ENCODE data around the gene GJA4. TPM values are rescaled to one million over a fixed set of nuclear protein-coding genes. Genes with fewer than 3 reads are reported as not detected.
"Not testable (repeated sequence)": the region's sequence is repeated elsewhere in the genome, so short reads cannot be mapped to it uniquely, and the experiment has no call there.

Gene GJA4
- total RNA-seq, 4 donors from 2014 or later: 1.9 to 5.2 (median 3.2) TPM; not detected in 1

- Histone ChIP-seq H3K9me3 (no peaks in the 10 kb centered on the region), H3K4me3 (no peak overlapping the region), H3K36me3 (no peaks in the 10 kb centered on the region), H3K4me1 (no peaks in the 10 kb centered on the region), H3K27ac (no peak overlapping the region), H3K27me3 (peaks cover 8% of the 10 kb centered on the region)
- intact Hi-C loops (cut with DNase I; ENCODE audit: low total_unique reads) (no loop called here), in situ Hi-C loops (cut with MboI; ENCODE audit: low pct_ligation_motif_present in 1 of 4, low pct_unique_long_range_greater_than_20kb in 1 of 4, low sequenced_read_pairs in 3 of 4) (no loop called here)
- WGBS, 2 donors (ENCODE audit: low coverage in 1 of 2): 73 to 76% methylated on average over 3 of the region's 3 CpGs
- TF ChIP-seq POLR2AphosphoS5 (IDR thresholded peaks at IDR 0.05) (no peak), POLR2A (IDR thresholded peaks at IDR 0.05) (no peak)
- no peak for DNase-seq
Observed at GRCh38 chr1:34768856-34769255, 23.9 kb upstream of the GJA4 start.

GRCh38 chr1:34770891-34771504, 21.8 kb upstream of the GJA4 start:
- in situ Hi-C loops (cut with MboI; ENCODE audit: low pct_ligation_motif_present in 1 of 4, low pct_unique_long_range_greater_than_20kb in 1 of 4, low sequenced_read_pairs in 3 of 4): no loop called here
- intact Hi-C loops (cut with DNase I; ENCODE audit: low total_unique reads): no loop called here
- Histone ChIP-seq H3K27ac (no peak overlapping the region), H3K36me3 (no peaks in the 10 kb centered on the region), H3K27me3 (peaks cover 5% of the 10 kb centered on the region), H3K4me3 (no peak overlapping the region), H3K9me3 (no peaks in the 10 kb centered on the region), H3K4me1 (no peaks in the 10 kb centered on the region)
- 79 to 94% methylated on average over 5 of the region's 5 CpGs for WGBS, 2 donors (ENCODE audit: low coverage in 1 of 2)
- TF ChIP-seq POLR2AphosphoS5 (IDR thresholded peaks at IDR 0.05) (no peak), EP300 (IDR thresholded peaks at IDR 0.05; ENCODE audit: low read depth) (no peak), POLR2A (IDR thresholded peaks at IDR 0.05) (no peak)
- TF ChIP-seq, protein P1, sequence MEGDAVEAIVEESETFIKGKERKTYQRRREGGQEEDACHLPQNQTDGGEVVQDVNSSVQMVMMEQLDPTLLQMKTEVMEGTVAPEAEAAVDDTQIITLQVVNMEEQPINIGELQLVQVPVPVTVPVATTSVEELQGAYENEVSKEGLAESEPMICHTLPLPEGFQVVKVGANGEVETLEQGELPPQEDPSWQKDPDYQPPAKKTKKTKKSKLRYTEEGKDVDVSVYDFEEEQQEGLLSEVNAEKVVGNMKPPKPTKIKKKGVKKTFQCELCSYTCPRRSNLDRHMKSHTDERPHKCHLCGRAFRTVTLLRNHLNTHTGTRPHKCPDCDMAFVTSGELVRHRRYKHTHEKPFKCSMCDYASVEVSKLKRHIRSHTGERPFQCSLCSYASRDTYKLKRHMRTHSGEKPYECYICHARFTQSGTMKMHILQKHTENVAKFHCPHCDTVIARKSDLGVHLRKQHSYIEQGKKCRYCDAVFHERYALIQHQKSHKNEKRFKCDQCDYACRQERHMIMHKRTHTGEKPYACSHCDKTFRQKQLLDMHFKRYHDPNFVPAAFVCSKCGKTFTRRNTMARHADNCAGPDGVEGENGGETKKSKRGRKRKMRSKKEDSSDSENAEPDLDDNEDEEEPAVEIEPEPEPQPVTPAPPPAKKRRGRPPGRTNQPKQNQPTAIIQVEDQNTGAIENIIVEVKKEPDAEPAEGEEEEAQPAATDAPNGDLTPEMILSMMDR (IDR thresholded peaks at IDR 0.05): no peak
- DNase-seq: no peak

- Histone ChIP-seq H3K4me3 (no peak overlapping the region), H3K36me3 (no peaks in the 10 kb centered on the region), H3K27me3 (peaks cover 6% of the 10 kb centered on the region), H3K4me1 (no peaks in the 10 kb centered on the region), H3K27ac (no peak overlapping the region), H3K9me3 (no peaks in the 10 kb centered on the region)
- intact Hi-C loops (cut with DNase I; ENCODE audit: low total_unique reads): no loop called here
- TF ChIP-seq POLR2A (IDR thresholded peaks at IDR 0.05) (no peak), EP300 (IDR thresholded peaks at IDR 0.05; ENCODE audit: low read depth) (no peak)
- TF ChIP-seq, protein P1 (IDR thresholded peaks at IDR 0.05): no peak
- DNase-seq: no peak
- WGBS, 2 donors (ENCODE audit: low coverage in 1 of 2): 78 to 86% methylated on average over 11 to 16 of the region's 16 CpGs
- in situ Hi-C loops (cut with MboI; ENCODE audit: low pct_ligation_motif_present in 1 of 4, low pct_unique_long_range_greater_than_20kb in 1 of 4, low sequenced_read_pairs in 3 of 4): no loop called here
Observed at GRCh38 chr1:34771573-34772371, 21.0 kb upstream of the GJA4 start.

GRCh38 chr1:34773114-34773513, 19.7 kb upstream of the GJA4 start:
- H3K27ac ChIP-seq; DNase-seq; H3K4me3 ChIP-seq; in situ Hi-C loops (cut with MboI; ENCODE audit: low pct_ligation_motif_present in 1 of 4, low pct_unique_long_range_greater_than_20kb in 1 of 4, low sequenced_read_pairs in 3 of 4); H3K4me1 ChIP-seq; intact Hi-C loops (cut with DNase I; ENCODE audit: low total_unique reads); H3K9me3 ChIP-seq; H3K36me3 ChIP-seq: not testable (repeated sequence)
- peaks cover 10% of the 10 kb centered on the region for H3K27me3 ChIP-seq
- WGBS, 2 donors (ENCODE audit: low coverage in 1 of 2): 95 to 100% methylated on average over 4 of the region's 4 CpGs

GRCh38 chr1:34774957-34775356, 17.8 kb upstream of the GJA4 start:
- Histone ChIP-seq H3K4me3 (no peak overlapping the region), H3K36me3 (no peaks in the 10 kb centered on the region), H3K4me1 (no peaks in the 10 kb centered on the region), H3K27me3 (peaks cover 13% of the 10 kb centered on the region), H3K9me3 (no peaks in the 10 kb centered on the region), H3K27ac (no peak overlapping the region)
- no peak for TF ChIP-seq POLR2A (IDR thresholded peaks at IDR 0.05)
- TF ChIP-seq, protein P1 (IDR thresholded peaks at IDR 0.05): no peak
- in situ Hi-C loops (cut with MboI; ENCODE audit: low pct_ligation_motif_present in 1 of 4, low pct_unique_long_range_greater_than_20kb in 1 of 4, low sequenced_read_pairs in 3 of 4): no loop called here
- intact Hi-C loops (cut with DNase I; ENCODE audit: low total_unique reads): no loop called here
- 68 to 72% methylated on average over 3 to 8 of the region's 8 CpGs for WGBS, 2 donors (ENCODE audit: low coverage in 1 of 2)
- DNase-seq: no peak
